ENCODE measurements around the gene NANOGP8.

- TF ChIP-seq CTCF (conservative IDR thresholded peaks at IDR 0.05; ENCODE audit: low read depth, low read length) (no peak), EZH2 (IDR thresholded peaks at IDR 0.05; ENCODE audit: borderline replicate concordance, low read depth, low read length, poor library complexity, severe bottlenecking) (no peak)
These were observed 30.1 kb upstream of the NANOGP8 start for GRCh38 chr15:35115155-35115725.

All from A673 (cell line).